ENCODE results near the gene ALPK3. TPM values are rescaled to one million over a fixed set of nuclear protein-coding genes. Genes with fewer than 3 reads are reported as not detected.

Gene ALPK3
- 100 to 1,000 TPM; 131 to 406 (median 305) TPM for total RNA-seq

- peaks cover 30 to 47% of the 10 kb centered on the region in 2 donors for H3K4me1 ChIP-seq
- ATAC-seq = peak; percentile 49 to 57
- peak within 1 kb of the TSS; percentile 94 to 99 (median 96) for H3K27ac ChIP-seq
- H3K4me3 ChIP-seq = peak within 1 kb of the TSS; percentile 71 to 97 (median 82)
- peaks cover 0 to 7% of the 10 kb centered on the region in 2 donors for H3K36me3 ChIP-seq
- H3K27me3 ChIP-seq = no peaks in the 10 kb centered on the region
- intact Hi-C loops (cut with DNase I; ENCODE audit: low total_unique reads) (loop anchor here (1.0 to 10.0 kb wide), 5 partner anchors 32 to 222 kb away; partner anchors contain the start of genes SEC11A and WDR73), in situ Hi-C loops (cut with MboI; ENCODE audit: low sequenced_read_pairs in 4 of 4) (loop anchor here in 1 of 4 donors (10.0 kb wide), 1 partner anchor 62 kb away; no protein-coding TSS in a partner anchor)
- H3K9me3 ChIP-seq = no peaks in the 10 kb centered on the region
- peak; percentile 76 to 92 for DNase-seq
- TF ChIP-seq CTCF (IDR thresholded peaks at IDR 0.05 in 4 of 5, conservative IDR thresholded peaks at IDR 0.05 in 1 of 5) (peak; percentile 27 to 44 (median 38)), POLR2A (IDR thresholded peaks at IDR 0.05) (peak; percentile 96 to 98)
Measured at GRCh38 chr15:84816694-84817465, at the start of gene ALPK3. TSS of gene ALPK3 (plus strand) at chr15:84817356. CDS start at chr15:84817453, 97 bp downstream.

GRCh38 chr15:84772031-84772430 is 45.1 kb upstream of the ALPK3 start:
- H3K4me1 ChIP-seq = peaks cover 6 to 16% of the 10 kb centered on the region in 2 donors
- H3K9me3 ChIP-seq = no peaks in the 10 kb centered on the region
- DNase-seq = no peak
- intact Hi-C loops (cut with DNase I; ENCODE audit: low total_unique reads) = no loop called here
- H3K4me3 ChIP-seq = no peak overlapping the region
- TF ChIP-seq CTCF (IDR thresholded peaks at IDR 0.05 in 4 of 5, conservative IDR thresholded peaks at IDR 0.05 in 1 of 5) = no peak
- TF ChIP-seq POLR2A (IDR thresholded peaks at IDR 0.05) = no peak
- in situ Hi-C loops (cut with MboI; ENCODE audit: low sequenced_read_pairs in 4 of 4) = no loop called here
- ATAC-seq = no peak
- peaks cover 0 to 14% of the 10 kb centered on the region in 2 donors for H3K36me3 ChIP-seq
- peak overlapping the region in 1 of 4 donors; percentile 32 for H3K27ac ChIP-seq
- no peaks in the 10 kb centered on the region for H3K27me3 ChIP-seq

- no peak overlapping the region for H3K4me3 ChIP-seq
- peaks cover 6 to 19% of the 10 kb centered on the region in 2 donors for H3K4me1 ChIP-seq
- peaks cover 0 to 12% of the 10 kb centered on the region in 2 donors for H3K36me3 ChIP-seq
- no peak for DNase-seq
- H3K27ac ChIP-seq = peak overlapping the region in 1 of 4 donors; percentile 32
- no peak for ATAC-seq
- intact Hi-C loops (cut with DNase I; ENCODE audit: low total_unique reads) = no loop called here
- in situ Hi-C loops (cut with MboI; ENCODE audit: low sequenced_read_pairs in 4 of 4) = no loop called here
- no peaks in the 10 kb centered on the region for H3K27me3 ChIP-seq
- TF ChIP-seq POLR2A (IDR thresholded peaks at IDR 0.05) (no peak), CTCF (IDR thresholded peaks at IDR 0.05 in 4 of 5, conservative IDR thresholded peaks at IDR 0.05 in 1 of 5) (no peak)
- H3K9me3 ChIP-seq = no peaks in the 10 kb centered on the region
Measured at GRCh38 chr15:84772467-84772866, 44.7 kb upstream of the ALPK3 start.

GRCh38 chr15:84773716-84774115 is 43.4 kb upstream of the ALPK3 start:
- H3K27ac ChIP-seq = no peak overlapping the region

More at GRCh38 chr15:84773716-84774115, 43.4 kb upstream of the ALPK3 start:
- intact Hi-C loops (cut with DNase I; ENCODE audit: low total_unique reads) = no loop called here
- ATAC-seq = no peak
- Histone ChIP-seq H3K9me3 (no peaks in the 10 kb centered on the region), H3K36me3 (peaks cover 0 to 3% of the 10 kb centered on the region in 2 donors), H3K4me1 (peaks cover 6 to 20% of the 10 kb centered on the region in 2 donors), H3K4me3 (no peak overlapping the region), H3K27me3 (no peaks in the 10 kb centered on the region)
- in situ Hi-C loops (cut with MboI; ENCODE audit: low sequenced_read_pairs in 4 of 4) = no loop called here
- no peak for DNase-seq
- no peak for TF ChIP-seq CTCF (IDR thresholded peaks at IDR 0.05 in 4 of 5, conservative IDR thresholded peaks at IDR 0.05 in 1 of 5)
- TF ChIP-seq POLR2A (IDR thresholded peaks at IDR 0.05) = no peak
